ENCODE data around the gene NLRC3.

- TF ChIP-seq POLR2A (IDR thresholded peaks at IDR 0.05; ENCODE audit: low read length) (no peak), GATA1 (IDR thresholded peaks at IDR 0.05; ENCODE audit: low read depth, low read length) (no peak)
These were observed 10.4 kb upstream of the NLRC3 start for GRCh38 chr16:3587547-3588110.

Measured in erythroblast (primary cell).